ENCODE results near the gene DHX16. TPM values are rescaled to one million over a fixed set of nuclear protein-coding genes. Genes with fewer than 3 reads are reported as not detected.
A peak's percentile ranks its signal among the peaks of the same experiment; 100 is the strongest.
"Not testable (repeated sequence)": the region's sequence is repeated elsewhere in the genome, so short reads cannot be mapped to it uniquely, and the experiment has no call there.

DHX16 gene
- total RNA-seq, 1 experiment from 2014 or later: 46.4 TPM

DNA sequence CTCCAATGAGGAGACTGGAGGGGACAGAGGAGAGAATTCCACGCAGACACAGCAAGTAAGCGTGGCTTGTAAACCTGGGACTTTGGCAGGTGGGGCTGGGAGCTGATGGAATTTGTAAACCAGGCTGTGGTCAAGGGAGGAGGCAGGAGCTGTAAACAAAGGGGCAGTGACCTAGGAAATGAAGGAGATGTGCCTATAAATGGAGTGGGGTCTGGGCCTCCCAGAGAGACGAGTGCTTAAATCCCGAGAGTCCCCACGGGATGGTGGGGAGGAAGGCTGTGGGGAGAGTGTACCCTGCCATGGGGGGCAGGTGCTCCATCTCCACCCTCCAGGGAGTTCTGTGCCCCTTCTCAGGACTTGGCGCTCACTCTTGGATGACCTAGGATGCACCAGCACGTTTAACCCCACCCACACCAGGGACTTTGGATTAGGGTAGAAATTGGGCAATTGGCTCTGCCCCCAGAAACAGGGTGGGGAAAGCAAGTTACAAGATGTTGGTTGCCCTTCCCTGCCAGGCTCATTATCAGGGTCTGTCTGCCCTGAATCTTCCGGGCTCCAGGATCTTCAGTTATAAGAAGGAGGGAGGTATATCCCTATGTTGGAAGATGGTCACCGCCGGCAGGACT lies 4.0 kb upstream of the DHX16 start:
- ChIA-PET POLR2A (ENCODE audit: low non-redundant PET) (no interaction called here), CTCF (interaction anchor here (1.3 kb wide), 1 partner anchor 54 kb away, joined by 3 read pairs; no protein-coding TSS in a partner anchor)
- intact Hi-C loops (cut with micrococcal nuclease; ENCODE audit: unreplicated experiment): loop anchor here (10.0 kb wide), 1 partner anchor 192 kb away; the partner anchor contains the start of gene HLA-E
- Histone ChIP-seq H3K4me3 (ENCODE audit: low read depth, low read length, poor library complexity, severe bottlenecking) (no peak overlapping the region), H3K9me3 (ENCODE audit: low read depth, low read length, poor library complexity, severe bottlenecking) (no peaks in the 10 kb centered on the region), H3K27me3 (replicated peaks; ENCODE audit: insufficient read depth, low read depth, low read length, poor library complexity) (no peaks in the 10 kb centered on the region), H3K27ac (ENCODE audit: low read depth, low read length, poor library complexity, severe bottlenecking) (no peak overlapping the region), H3K4me1 (ENCODE audit: insufficient read depth, low read length, poor library complexity, severe bottlenecking) (peaks cover 4% of the 10 kb centered on the region), H3K36me3 (ENCODE audit: insufficient read depth, low read length, poor library complexity, severe bottlenecking) (peaks cover 20% of the 10 kb centered on the region)
- no peak for DNase-seq (ENCODE audit: low spot score)
- no TSS peak for BruUV-seq (replicated peaks)
- no peak for TF ChIP-seq EZH2 (IDR thresholded peaks at IDR 0.05; ENCODE audit: borderline replicate concordance, low read depth, low read length, poor library complexity, severe bottlenecking)
- TF ChIP-seq CTCF (conservative IDR thresholded peaks at IDR 0.05; ENCODE audit: low read depth, low read length): no peak

GRCh38 chr6:30670760-30671527 lies 1.9 kb downstream of the DHX16 start:
- DNase-seq (ENCODE audit: low spot score): no peak
- BruUV-seq (replicated peaks): TSS peak; percentile 15
- Histone ChIP-seq H3K4me3 (ENCODE audit: low read depth, low read length, poor library complexity, severe bottlenecking) (no peak overlapping the region), H3K27me3 (replicated peaks; ENCODE audit: insufficient read depth, low read depth, low read length, poor library complexity) (no peaks in the 10 kb centered on the region), H3K9me3 (ENCODE audit: low read depth, low read length, poor library complexity, severe bottlenecking) (no peaks in the 10 kb centered on the region), H3K4me1 (ENCODE audit: insufficient read depth, low read length, poor library complexity, severe bottlenecking) (peaks cover 7% of the 10 kb centered on the region), H3K36me3 (ENCODE audit: insufficient read depth, low read length, poor library complexity, severe bottlenecking) (peaks cover 23% of the 10 kb centered on the region), H3K27ac (ENCODE audit: low read depth, low read length, poor library complexity, severe bottlenecking) (no peak overlapping the region)
- CTCF ChIA-PET: no interaction called here
- intact Hi-C loops (cut with micrococcal nuclease; ENCODE audit: unreplicated experiment): loop anchor here (10.0 kb wide), 1 partner anchor 186 kb away; the partner anchor contains the start of gene HLA-E
- POLR2A ChIA-PET (ENCODE audit: low non-redundant PET): no interaction called here
- peak; percentile 33 for TF ChIP-seq CTCF (conservative IDR thresholded peaks at IDR 0.05; ENCODE audit: low read depth, low read length)
- no peak for TF ChIP-seq EZH2 (IDR thresholded peaks at IDR 0.05; ENCODE audit: borderline replicate concordance, low read depth, low read length, poor library complexity, severe bottlenecking)

DNA sequence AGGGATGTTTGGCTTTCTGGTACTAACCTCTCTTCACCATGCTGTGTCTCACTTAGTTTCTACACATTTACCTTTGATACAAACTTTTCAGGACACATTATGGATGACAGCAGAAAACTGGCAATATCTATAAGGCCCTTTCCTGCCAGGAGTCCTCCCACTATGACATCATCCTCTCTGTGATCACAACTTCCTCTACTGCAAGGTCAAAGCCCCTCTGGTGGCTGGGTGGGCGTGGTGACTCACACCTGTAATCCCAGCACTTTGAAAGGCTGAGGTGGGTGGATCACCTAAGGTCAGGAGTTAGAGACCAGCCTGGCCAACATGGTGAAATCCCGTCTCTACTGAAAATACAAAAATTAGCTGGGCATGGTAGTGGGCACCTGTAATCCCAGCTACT lies 6.5 kb downstream of the DHX16 start:
- POLR2A ChIA-PET (ENCODE audit: low non-redundant PET); BruUV-seq (replicated peaks); CTCF ChIA-PET; H3K4me1 ChIP-seq (ENCODE audit: insufficient read depth, low read length, poor library complexity, severe bottlenecking); H3K27me3 ChIP-seq (replicated peaks; ENCODE audit: insufficient read depth, low read depth, low read length, poor library complexity); H3K4me3 ChIP-seq (ENCODE audit: low read depth, low read length, poor library complexity, severe bottlenecking); DNase-seq (ENCODE audit: low spot score); H3K9me3 ChIP-seq (ENCODE audit: low read depth, low read length, poor library complexity, severe bottlenecking); intact Hi-C loops (cut with micrococcal nuclease; ENCODE audit: unreplicated experiment); H3K27ac ChIP-seq (ENCODE audit: low read depth, low read length, poor library complexity, severe bottlenecking): not testable (repeated sequence)
- peaks cover 62% of the 10 kb centered on the region for H3K36me3 ChIP-seq (ENCODE audit: insufficient read depth, low read length, poor library complexity, severe bottlenecking)

Measured in A673 (cell line).